GM21360 (cell line): ENCODE results near the gene FUT3.
"Not testable (repeated sequence)": the region's sequence is repeated elsewhere in the genome, so short reads cannot be mapped to it uniquely, and the experiment has no call there.

Experiments used
- ATAC-seq: cut with Tn5 transposase; IDR thresholded peaks from one replicate; pipeline ENCODE4 v1.9.1; 2021; ENCODE audit warnings: mild to moderate bottlenecking, moderate library complexity; ENCODE audit not compliant: unreplicated experiment

Gene FUT3

DNA sequence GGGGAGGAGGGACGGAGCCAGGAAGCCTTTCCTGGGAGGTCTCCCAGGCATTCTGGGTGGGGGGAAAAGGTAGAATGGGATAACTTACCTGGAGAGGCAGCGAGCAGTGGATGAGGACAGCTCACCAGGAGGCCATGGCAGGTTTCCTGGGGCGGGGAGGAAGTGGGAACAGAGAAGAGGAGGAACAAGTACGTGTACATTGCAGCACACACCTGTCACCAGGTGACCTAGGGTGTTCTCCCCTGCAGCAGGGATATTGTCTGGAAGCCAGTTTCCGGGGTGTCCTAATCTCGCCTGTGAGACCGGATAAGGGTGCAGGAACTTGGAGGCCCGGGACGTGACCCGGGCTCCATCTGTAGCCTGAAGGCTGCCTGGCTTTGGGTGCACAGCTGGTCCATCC lies at the start of gene FUT3:
Gene FUT3, minus strand, starts transcription at position 148 of the 400 bp plus-strand sequence.
- no peak for ATAC-seq

- ATAC-seq: no peak
These were observed 49.7 kb upstream of the FUT3 start for GRCh38 chr19:5900976-5901375.

DNA sequence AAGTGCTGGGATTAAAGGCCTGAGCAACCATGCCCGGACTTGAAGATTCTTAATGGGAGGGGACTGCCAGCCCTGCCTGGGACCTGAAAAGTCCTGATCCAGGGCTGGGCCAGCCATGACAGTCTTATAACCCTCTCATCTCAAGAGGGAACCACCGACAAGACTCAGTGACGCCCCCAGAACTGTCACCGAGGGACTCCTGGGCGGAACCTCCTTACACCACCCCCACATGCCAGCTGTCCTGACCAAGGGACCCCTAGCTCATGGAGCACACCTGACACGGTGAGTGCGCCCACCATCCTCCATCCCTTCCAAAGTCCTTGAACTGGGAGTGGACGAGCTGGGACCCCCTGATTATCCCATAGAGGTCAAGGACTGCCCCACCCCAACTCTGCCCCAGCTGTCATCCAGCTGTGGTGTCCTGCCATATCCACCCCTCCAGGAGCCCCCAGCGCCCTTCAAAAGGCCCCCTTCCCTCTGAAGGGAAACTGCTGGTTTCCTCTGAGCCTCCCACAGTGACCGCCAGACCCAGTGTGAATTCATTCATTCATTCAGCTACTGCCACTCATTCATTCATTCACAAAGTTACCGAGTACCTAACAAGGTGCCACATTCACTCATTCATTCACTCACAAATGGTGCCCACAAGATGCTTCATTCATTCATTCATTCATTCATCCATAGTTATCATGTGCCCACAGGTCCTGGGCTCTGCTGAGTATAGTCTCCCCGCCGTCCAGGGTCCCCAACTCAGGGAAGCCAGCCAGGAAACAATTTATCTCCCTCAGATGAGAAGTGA lies 48.7 kb upstream of the FUT3 start:
- ATAC-seq: no peak

DNA sequence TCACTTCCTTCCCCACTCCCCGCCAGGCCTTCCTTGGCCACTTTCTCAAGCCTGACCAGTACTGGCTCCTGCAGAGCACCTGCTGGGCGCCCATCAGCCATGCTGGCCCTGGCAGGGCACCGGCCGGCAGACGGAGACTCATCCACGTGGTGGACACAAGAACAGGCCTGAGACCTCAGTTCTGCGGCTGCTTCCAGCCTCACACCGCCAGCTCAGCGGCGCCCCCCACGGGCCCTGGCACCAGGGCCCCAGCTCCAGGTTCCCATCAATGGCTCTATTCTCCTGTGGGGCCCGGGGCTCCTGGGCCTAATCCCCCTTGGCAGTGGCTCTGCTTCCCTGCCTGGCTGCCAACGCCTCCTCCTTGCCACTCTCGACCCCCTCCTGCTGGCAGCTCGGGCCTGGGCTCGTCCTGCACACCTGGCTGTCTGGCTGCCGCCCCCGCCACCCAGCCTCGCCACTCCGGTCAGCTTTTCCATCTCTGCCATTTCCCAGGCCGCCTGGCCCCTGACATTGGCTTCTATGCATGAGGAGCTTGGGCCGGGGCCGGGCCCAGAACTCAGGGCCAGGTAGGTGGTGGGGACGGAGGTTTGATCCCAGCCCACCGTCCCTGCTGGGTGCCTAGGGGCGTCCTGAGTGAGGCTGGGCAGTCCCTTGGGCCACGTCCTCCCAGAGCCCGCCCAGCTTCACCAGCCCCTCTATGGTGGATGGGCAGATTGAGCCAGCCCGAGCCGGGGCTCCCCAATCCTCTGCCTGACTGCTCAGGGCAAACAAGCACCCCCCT lies 46.1 kb upstream of the FUT3 start:
- ATAC-seq: no peak

- ATAC-seq: no peak
These were observed 45.3 kb upstream of the FUT3 start for GRCh38 chr19:5896365-5897076.

DNA sequence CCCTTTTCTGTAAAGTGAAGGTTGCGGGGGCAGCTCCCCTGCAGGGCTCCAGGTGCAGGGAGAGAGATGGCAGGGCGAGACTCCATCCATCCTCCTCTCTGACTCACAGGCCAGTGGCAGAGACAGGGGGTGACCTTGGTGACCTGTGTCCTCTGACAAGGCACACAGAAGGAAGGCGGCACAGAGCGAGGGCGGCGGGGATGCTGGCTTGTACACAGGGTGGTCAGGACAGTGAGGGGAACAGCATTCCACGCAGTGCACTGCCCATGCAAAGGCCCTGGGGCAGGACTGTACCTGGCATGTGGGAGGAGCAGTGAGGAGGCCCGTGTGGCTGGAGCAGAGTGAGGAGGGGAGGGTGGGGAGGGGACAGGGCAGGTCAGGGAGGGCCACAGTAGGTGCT lies 44.6 kb upstream of the FUT3 start:
- ATAC-seq: no peak

DNA sequence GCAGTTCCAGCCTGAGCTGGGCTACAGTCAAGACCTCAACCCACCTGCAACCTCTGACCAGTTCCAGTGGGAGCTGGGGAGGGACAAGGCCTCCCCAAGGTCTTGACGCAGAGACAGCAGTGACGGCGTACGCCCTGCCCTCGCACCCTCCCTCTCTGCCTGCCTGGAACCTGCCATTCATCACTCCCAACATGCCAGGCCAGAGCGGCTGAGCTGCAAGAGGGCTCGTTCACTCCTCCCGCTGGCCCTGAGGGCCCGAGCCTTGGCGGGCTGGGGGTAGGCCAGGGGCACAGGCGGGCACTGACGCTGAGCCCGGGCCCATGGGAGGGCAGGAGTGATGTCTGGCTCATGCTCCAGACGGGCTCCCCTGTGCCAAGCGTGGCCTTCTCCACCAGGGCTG lies 44.2 kb upstream of the FUT3 start:
- no peak for ATAC-seq

DNA sequence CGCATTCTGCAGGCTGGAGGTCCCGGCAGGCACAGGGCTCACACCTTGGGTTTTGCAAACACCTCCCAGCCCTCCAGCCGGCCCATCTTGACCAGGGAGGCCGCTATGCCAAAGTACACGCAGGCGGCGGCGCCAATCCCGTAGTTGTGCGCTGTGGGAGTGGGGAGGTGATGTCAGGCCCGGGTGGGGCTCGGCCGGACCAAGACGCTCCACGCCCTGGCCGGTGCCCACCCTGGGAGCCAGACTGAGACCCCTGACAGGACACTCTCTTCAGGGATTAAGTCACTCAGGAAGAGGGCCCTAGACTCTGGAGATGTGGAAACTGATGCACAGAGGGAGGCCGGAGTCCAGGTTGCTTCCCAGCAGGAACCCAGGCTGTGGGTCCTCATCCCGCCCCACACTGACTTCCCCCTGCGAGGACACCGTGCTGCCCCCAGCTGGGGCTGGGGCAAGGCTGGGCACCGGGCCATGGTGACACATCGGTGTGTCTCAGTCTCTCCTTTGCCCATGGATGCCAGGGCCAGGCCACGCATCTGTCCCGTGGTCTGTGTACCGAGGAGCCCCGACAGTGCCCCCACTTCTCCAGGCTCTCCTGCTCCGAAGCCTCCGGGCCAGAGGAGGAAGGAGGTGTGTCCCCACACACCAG lies 43.6 kb upstream of the FUT3 start:
- ATAC-seq: no peak

- ATAC-seq: no peak
These were observed 42.9 kb upstream of the FUT3 start for GRCh38 chr19:5893907-5894703.

- no peak for ATAC-seq
These were observed 42.2 kb upstream of the FUT3 start for GRCh38 chr19:5893296-5893903.

DNA sequence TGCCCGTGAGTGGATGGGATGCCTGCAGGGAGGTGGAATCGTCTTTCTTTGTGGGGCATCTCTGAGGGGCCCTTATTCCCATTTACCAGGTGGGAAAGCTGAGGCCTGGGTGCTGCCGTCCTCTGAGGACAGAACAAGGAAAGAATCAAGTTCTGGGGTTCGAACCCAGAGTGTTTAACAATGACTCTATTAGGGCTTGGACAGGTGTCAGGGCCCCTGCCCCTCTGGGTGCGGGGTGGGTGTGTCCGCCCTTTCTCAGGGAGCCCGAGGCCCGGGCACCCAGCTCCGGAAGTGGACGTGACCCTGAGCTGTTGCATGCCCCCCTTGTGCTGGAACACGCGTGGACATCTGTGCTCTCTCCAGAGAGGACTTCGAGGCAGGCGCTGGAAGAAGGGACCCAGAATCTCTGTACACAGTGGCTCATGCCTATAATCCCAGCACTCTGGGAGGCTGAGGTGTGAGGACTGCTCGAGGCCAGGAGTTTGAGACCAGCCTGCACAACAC lies 41.6 kb upstream of the FUT3 start:
- no peak for ATAC-seq

GRCh38 chr19:5891938-5892771 lies 40.9 kb upstream of the FUT3 start:
- no peak for ATAC-seq

GRCh38 chr19:5891572-5891937 lies 40.3 kb upstream of the FUT3 start:
- ATAC-seq: no peak

DNA sequence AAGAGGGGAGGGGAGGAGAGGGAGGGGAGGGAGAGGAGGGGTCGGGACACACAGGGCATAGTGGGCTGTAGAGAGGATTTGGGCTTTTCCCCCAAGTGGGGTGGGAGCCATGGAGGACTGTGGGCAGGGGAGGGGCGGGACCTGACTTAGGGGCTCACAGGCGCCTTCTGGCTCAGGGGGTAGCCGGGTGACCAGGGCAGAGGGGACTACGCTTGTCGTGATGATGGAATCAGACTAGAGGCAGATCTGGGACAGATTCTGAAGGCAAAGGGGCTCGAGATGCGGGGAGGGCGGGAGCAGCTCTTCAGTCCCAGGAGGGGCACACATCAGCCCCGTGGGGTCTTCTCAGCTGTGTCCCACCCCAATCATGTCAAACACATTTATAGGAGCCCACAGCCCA lies 38.9 kb upstream of the FUT3 start:
- no peak for ATAC-seq

DNA sequence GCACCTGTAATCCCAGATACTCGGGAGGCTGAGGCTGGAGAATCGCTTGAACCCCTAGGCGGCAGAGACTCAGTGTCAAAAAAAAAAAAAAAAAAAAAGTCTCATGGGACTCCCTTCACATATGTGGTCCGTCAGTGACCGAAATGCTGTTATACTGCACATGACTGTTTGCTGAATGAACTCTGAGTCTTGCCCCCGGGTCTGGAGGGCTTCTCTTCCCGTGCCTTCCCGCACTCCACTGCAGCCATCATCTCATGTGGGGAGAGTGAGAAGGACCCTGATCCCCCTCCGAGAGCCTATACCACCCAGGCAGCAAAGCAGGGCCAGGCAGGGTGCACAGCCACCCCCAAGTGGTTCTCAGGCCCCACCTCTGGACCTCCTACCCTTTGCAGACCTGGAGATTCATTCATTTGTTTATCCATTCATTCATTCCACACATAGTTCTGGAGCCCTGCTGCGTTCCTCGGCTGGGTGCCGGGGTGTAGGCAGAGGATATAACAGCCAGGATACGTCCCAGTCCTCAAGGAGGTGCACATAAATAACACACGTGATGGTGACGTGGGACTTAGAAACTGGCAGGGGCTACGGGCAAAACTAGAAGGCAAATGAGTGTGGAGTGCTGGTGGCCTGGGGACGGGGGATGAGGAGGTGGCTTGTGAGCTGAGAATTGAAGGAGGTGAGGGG lies 38.2 kb upstream of the FUT3 start:
- no peak for ATAC-seq

- not testable (repeated sequence) for ATAC-seq
These were observed 33.0 kb upstream of the FUT3 start for GRCh38 chr19:5884065-5884811.

GRCh38 chr19:5883157-5883873 lies 32.1 kb upstream of the FUT3 start:
- not testable (repeated sequence) for ATAC-seq
